ENCODE results near the gene STXBP5L.
"Not testable (repeated sequence)": the region's sequence is repeated elsewhere in the genome, so short reads cannot be mapped to it uniquely, and the experiment has no call there.

The STXBP5L gene

DNA sequence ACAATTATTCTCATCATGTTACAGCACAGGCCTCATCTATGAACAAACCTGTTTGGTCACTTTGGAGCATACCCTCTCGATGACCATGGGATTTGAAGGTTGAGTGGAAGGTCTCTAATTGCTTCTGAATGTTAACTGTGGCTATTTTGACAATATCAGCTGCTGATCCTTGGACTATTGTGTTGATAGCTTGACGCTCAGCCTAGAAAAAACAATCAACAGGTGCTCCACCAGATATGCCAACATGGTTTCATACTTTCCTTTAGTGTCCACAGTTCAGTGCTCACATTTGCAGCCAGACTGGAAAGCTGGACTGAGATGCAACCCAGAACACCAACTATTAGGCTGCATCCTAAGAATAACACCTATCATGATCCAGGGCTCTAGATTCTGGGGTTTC, 528.1 kb downstream of the STXBP5L start:
- DNase-seq, result no peak

DNA sequence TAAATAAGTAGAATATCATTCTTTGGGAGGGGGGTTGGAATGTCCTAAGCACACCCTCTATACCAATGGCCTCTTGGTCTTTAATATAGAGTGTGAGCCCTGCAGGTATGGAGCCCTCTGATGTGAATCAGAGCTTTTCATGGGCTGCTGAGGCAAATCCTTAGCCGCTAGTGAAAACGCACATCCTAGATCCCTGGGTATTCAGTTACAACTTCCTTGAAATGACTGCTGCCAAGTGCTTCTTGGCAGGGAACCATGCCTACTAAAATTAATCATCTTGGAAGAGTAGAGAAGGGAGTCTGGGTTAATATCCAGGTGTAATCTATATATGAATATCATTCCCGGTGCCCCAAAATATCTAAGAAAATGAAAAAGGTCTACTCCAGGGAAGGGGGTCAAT, 528.6 kb downstream of the STXBP5L start:
- DNase-seq, result no peak

DNA sequence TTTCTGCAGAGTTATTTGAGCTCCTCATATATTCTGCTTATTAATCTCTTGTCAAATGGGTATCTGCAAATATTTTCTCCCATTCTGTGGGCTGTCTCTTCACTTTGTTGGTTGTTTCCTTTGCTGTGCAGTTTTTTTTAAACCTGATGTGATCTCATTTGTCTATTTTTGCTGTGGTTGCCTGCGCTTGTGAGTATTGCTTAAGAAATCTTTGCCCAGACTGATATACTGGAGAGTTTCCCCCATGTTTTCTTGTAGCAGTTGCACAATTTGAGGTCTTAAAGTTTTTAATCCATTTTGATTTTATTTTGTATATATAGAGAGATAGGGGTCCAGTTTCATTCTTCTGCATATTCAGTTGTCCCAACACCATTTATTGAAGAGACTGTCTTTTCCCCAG, 535.5 kb downstream of the STXBP5L start:
- no peak for DNase-seq

DNA sequence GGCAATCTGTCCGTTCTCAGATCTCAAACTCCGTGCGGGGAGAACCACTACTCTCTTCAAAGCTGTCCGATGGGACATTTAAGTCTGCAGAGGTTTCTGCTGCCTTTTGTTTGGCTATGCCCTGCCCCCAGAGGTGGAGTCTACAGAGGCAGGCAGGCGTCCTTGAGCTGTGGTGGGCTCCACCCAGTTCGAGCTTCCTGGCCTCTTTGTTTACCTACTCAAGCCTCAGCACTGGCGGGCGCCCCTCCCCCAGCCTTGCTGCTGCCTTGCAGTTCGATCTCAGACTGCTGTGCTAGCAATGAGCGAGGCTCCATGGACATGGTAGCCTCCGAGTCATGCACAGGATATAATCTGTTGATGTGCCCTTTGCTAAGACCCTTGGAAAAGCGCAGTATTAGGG, 543.7 kb downstream of the STXBP5L start:
- not testable (repeated sequence) for DNase-seq

DNA sequence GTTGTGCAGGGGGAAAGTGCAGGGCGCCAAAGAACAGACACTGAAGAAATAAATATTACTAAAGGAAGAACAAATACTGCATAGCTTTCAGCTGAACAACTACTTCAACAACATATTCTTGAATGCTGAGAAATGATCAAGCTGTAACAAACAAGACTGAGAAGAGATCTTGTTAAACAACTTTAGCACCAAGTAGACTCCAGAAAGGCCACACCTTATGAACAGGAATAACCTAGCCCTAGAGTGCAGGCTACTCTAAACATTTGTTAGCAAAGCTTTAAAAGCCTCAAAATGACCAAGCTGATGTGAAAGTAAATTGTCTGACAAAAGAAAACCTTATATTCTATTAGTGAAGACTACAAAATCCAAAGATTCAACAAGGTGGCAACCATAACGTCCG, 554.6 kb downstream of the STXBP5L start:
- no peak for DNase-seq

DNA sequence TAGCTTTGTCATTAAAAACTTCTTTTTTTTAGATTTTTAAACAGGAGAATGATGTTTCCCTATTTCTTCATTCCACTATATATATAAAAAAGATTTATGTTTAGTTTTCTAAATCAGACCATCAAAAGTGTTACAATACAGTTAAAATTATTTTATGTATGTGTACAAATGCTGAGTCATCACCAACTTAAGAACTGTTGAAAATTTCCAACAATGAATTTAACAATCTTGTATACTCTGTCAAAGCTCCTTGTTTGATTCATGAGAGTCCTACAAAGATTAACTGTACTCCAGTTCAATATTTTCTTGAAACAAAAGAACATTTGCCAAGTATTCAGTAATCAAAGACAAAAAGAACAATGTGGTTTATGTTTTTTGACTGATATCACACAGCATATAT, 555.7 kb downstream of the STXBP5L start:
- DNase-seq, result no peak

DNA sequence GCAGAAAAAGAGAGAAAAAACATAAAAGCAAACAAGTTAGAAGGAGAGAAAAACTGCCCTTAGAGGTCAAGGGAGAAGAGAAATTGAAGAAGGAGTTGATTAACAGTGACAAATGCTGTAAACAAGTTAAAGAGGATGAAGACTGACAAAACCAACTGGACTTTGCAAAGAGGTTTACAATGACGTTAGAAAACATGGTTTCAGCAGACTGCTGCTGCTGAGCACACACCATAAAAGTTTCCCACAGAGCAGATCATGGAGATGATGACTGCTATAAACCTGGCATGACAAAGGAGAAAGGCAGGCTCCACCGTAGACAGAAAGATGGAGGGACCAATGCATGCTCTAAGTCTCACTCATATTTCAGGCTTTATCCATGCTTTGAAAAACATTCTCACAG, 559.1 kb downstream of the STXBP5L start:
- no peak for DNase-seq

DNA sequence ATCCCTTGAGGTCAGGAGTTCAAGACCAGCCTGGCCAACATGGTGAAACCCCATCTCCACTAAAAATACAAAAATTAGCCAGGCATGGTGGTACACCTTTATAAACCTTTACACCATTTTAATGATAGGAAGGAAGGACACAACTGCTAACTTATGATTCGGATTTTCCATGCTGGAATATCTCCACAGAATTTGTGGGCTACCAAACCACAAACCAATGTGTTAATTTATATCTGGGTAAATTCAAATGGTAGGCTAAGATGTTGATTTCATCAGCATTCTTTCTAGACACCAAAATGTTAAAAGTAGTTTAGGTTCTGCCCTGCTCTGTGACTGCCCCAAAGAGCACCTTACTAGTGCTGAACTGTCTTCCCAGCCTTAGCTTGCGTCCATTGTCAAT, 565.0 kb downstream of the STXBP5L start:
- no peak for DNase-seq
